K562 (cell line): ENCODE data around the gene CARD8. TPM values are rescaled to one million over a fixed set of nuclear protein-coding genes. Genes with fewer than 3 reads are reported as not detected.

Experiments
- ARID1B ChIP-seq: fragments of 450-650 bp; IDR thresholded peaks from 2 replicates; pipeline ENCODE4 v1.6.1; 2016; ENCODE audit warnings: antibody characterized with exemption, mild to moderate bottlenecking, inconsistent platforms
- CBFA2T3 ChIP-seq: fragments of 450-650 bp; IDR thresholded peaks from 2 replicates; pipeline ENCODE4 v1.6.1; 2017
- CBX1 ChIP-seq: sonication (generic); IDR thresholded peaks from 2 replicates; pipeline ENCODE4 v1.6.1; 2016; ENCODE audit warnings: antibody characterized with exemption, low read depth, mild to moderate bottlenecking
- CREB3L1 ChIP-seq: fragments of 450-650 bp; IDR thresholded peaks from 2 replicates; pipeline ENCODE4 v1.6.1; 2014; ENCODE audit warnings: low read depth, mild to moderate bottlenecking, moderate library complexity, borderline replicate concordance
- CSDE1 ChIP-seq, 2 experiments: fragments of 450-650 bp; IDR thresholded peaks; 2 replicates each; pipeline ENCODE4 v1.6.1; 2016; ENCODE audit warnings: mild to moderate bottlenecking in 1 of 2
- DMBX1 ChIP-seq: fragments of 250-450 bp; sonication (Bioruptor Pico); IDR thresholded peaks from 2 replicates; pipeline ENCODE4 v1.8.0; 2022; ENCODE audit warnings: inconsistent platforms, mild to moderate bottlenecking, moderate library complexity, borderline replicate concordance
- ETV6 ChIP-seq, 3 experiments: fragments of 150-350 bp in 1 of 3; sonication (generic) in 1 of 3; formaldehyde crosslinking in 1 of 3; IDR thresholded peaks; 2 replicates each; pipeline versions ENCODE4 v1.6.1 to v1.8.0; 2014 to 2022; ENCODE audit warnings: borderline replicate concordance in 2 of 3, low read depth in 2 of 3, antibody characterized with exemption in 1 of 3, low read length in 1 of 3, mild to moderate bottlenecking in 1 of 3, missing genetic modification reagents in 1 of 3
- HDAC3 ChIP-seq: fragments of 450-650 bp; IDR thresholded peaks from 2 replicates; pipeline ENCODE4 v1.6.1; 2018; ENCODE audit warnings: borderline replicate concordance, mild to moderate bottlenecking, moderate library complexity; ENCODE audit not compliant: partially characterized antibody
- HNRNPUL1 ChIP-seq: fragments of 200-400 bp; formaldehyde crosslinking; IDR thresholded peaks from 2 replicates; pipeline ENCODE4 v1.6.1; 2017; ENCODE audit warnings: low read length
- MCM7 ChIP-seq, 2 experiments: fragments of 450-650 bp; IDR thresholded peaks; 2 replicates each; pipeline ENCODE4 v1.6.1; 2016 to 2018
- MTA1 ChIP-seq: fragments of 450-650 bp; IDR thresholded peaks from 2 replicates; pipeline ENCODE4 v1.6.1; 2017; ENCODE audit warnings: borderline replicate concordance
- NFE2 ChIP-seq: IDR thresholded peaks from 2 replicates; pipeline ENCODE4 v1.6.1; 2014; ENCODE audit warnings: antibody characterized with exemption, low read depth
- PHF20 ChIP-seq: fragments of 450-650 bp; IDR thresholded peaks from 2 replicates; pipeline ENCODE4 v1.6.1; 2018; ENCODE audit not compliant: partially characterized antibody
- RBM17 ChIP-seq: fragments of 200-400 bp; formaldehyde crosslinking; IDR thresholded peaks from 2 replicates; pipeline ENCODE4 v1.6.1; 2017; ENCODE audit warnings: low read depth, mild to moderate bottlenecking, low read length, borderline replicate concordance
- RNF2 ChIP-seq: sonication (generic); IDR thresholded peaks from 2 replicates; pipeline ENCODE4 v1.6.1; 2016
- SRSF7 ChIP-seq: fragments of 200-400 bp; formaldehyde crosslinking; optimal IDR thresholded peaks from 2 replicates; pipeline ENCODE3; 2017; ENCODE audit warnings: mild to moderate bottlenecking, low read depth, low read length
- TBL1XR1 ChIP-seq, 2 experiments: IDR thresholded peaks; 2 replicates each; pipeline ENCODE4 v1.6.1; 2012; ENCODE audit warnings: improper control_type of control experiment in 2 of 2, low read length in 2 of 2, mild to moderate bottlenecking in 1 of 2
- ZFPM2 ChIP-seq: fragments of 250-450 bp; sonication (Bioruptor Pico); IDR thresholded peaks from 2 replicates; pipeline ENCODE4 v1.5.1; 2022; ENCODE audit warnings: mild to moderate bottlenecking
- ZNF184 ChIP-seq: sonication (generic); formaldehyde crosslinking; IDR thresholded peaks from 2 replicates; pipeline ENCODE4 v1.5.0; 2020; ENCODE audit warnings: missing genetic modification reagents
- ZNF23 ChIP-seq: fragments of 250-450 bp; sonication (Bioruptor Pico); IDR thresholded peaks from 2 replicates; pipeline ENCODE4 v1.4.0; 2020; ENCODE audit warnings: mild to moderate bottlenecking
- ZNF253 ChIP-seq: fragments of 250-450 bp; sonication (Bioruptor Pico); conservative IDR thresholded peaks from 2 replicates; pipeline ENCODE4 v1.6.1; 2021; ENCODE audit warnings: mild to moderate bottlenecking
- ZNF445 ChIP-seq: fragments of 250-450 bp; sonication (Bioruptor Pico); IDR thresholded peaks from 2 replicates; pipeline ENCODE4 v1.4.0; 2020; ENCODE audit warnings: low read depth, mild to moderate bottlenecking, moderate library complexity
- ZNF76 ChIP-seq: fragments of 250-450 bp; sonication (Bioruptor Pico); IDR thresholded peaks from 2 replicates; pipeline ENCODE4 v1.4.0; 2020; ENCODE audit warnings: mild to moderate bottlenecking, moderate library complexity, borderline replicate concordance
- polyA plus RNA-seq, 8 experiments: library from polyadenylated mRNA; depleted of rRNA in 4 of 8; stranded (reverse) in 5 of 8; unstranded in 3 of 8; fragments of >200 nt; fragmentation: Nextera tagmentation in 2 of 8; fragmentation: Illumina TruSeq in 1 of 8; extraction: Ambion mirVana in 2 of 8; extraction: Trizol in 1 of 8; gene quantifications; 2 replicates each; pipeline versions ENCODE4 v1.2.1 to v1.2.3, GENCODE V29; 2011 to 2014; ENCODE audit warnings: inconsistent platforms in 1 of 8, missing spikeins in 1 of 8
- total RNA-seq, 7 experiments: library from RNA; depleted of rRNA in 6 of 7; stranded (reverse); fragments of >200 nt in 6 of 7; fragmentation: Illumina TruSeq in 2 of 7; extraction: Trizol in 2 of 7; gene quantifications; 2 replicates each; pipeline versions ENCODE4 v1.2.1 to v1.2.3, GENCODE V29; 2011 to 2021; ENCODE audit warnings: low replicate concordance in 1 of 7
- TF ChIP-seq, protein P1 (sequence below): sonication (generic); formaldehyde crosslinking; IDR thresholded peaks from 2 replicates; pipeline ENCODE4 v1.8.0; 2022; ENCODE audit warnings: missing genetic modification reagents, mild to moderate bottlenecking, moderate library complexity, borderline replicate concordance
- TF ChIP-seq, protein P2 (sequence below), 2 experiments: IDR thresholded peaks; 2 replicates each; pipeline ENCODE4 v1.6.1; 2011; ENCODE audit warnings: borderline replicate concordance in 1 of 2, control low read depth in 1 of 2, low read depth in 1 of 2, low read length in 1 of 2, mild to moderate bottlenecking in 1 of 2, mixed read lengths in 1 of 2, moderate library complexity in 1 of 2; ENCODE audit not compliant: insufficient read depth in 1 of 2, insufficient read length in 1 of 2, poor library complexity in 1 of 2, severe bottlenecking in 1 of 2; ENCODE audit errors: extremely low read depth in 1 of 2
- TF ChIP-seq, protein P3 (sequence below): fragments of 250-450 bp; sonication (Bioruptor Pico); IDR thresholded peaks from 2 replicates; pipeline ENCODE4 v1.5.0; 2022; ENCODE audit warnings: mild to moderate bottlenecking

The CARD8 gene
- total and polyA plus RNA-seq, 9 of the 15 experiments (the other 6 are each of a cell fraction or from before 2014, with no cell fraction given) = 11.5 to 26.4 (median 20.8) TPM

GRCh38 chr19:48252609-48253008 is 3.1 kb downstream of the CARD8 start (continued):
- TF ChIP-seq ZNF76 (CRISPR knock-in tag) = no peak
- no peak for TF ChIP-seq NFE2
- TF ChIP-seq MCM7 (IDR thresholded peaks at IDR 0.05) = no peak
- TF ChIP-seq, protein P1, sequence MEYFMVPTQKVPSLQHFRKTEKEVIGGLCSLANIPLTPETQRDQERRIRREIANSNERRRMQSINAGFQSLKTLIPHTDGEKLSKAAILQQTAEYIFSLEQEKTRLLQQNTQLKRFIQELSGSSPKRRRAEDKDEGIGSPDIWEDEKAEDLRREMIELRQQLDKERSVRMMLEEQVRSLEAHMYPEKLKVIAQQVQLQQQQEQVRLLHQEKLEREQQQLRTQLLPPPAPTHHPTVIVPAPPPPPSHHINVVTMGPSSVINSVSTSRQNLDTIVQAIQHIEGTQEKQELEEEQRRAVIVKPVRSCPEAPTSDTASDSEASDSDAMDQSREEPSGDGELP (CRISPR knock-in tag) = no peak
- TF ChIP-seq, protein P2, sequence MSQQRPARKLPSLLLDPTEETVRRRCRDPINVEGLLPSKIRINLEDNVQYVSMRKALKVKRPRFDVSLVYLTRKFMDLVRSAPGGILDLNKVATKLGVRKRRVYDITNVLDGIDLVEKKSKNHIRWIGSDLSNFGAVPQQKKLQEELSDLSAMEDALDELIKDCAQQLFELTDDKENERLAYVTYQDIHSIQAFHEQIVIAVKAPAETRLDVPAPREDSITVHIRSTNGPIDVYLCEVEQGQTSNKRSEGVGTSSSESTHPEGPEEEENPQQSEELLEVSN (IDR thresholded peaks at IDR 0.05; ENCODE audit: borderline replicate concordance in 1 of 2, extremely low read depth in 1 of 2, insufficient read depth in 1 of 2, insufficient read length in 1 of 2, low read depth in 1 of 2, low read length in 1 of 2, poor library complexity in 1 of 2, severe bottlenecking in 1 of 2) = no peak
- TF ChIP-seq RBM17 = no peak
- TF ChIP-seq ZNF184 (CRISPR knock-in tag) = no peak
- no peak for TF ChIP-seq DMBX1 (CRISPR knock-in tag)
- TF ChIP-seq ZFPM2 (CRISPR knock-in tag) = no peak
- TF ChIP-seq HDAC3 = no peak
- TF ChIP-seq ZNF253 (CRISPR knock-in tag) = no peak
- TF ChIP-seq CSDE1 (IDR thresholded peaks at IDR 0.05) = no peak
- no peak for TF ChIP-seq MTA1
- no peak for TF ChIP-seq HNRNPUL1
- peak; percentile 67 for TF ChIP-seq ARID1B
- no peak for TF ChIP-seq TBL1XR1 (IDR thresholded peaks at IDR 0.05; ENCODE audit: low read length in 2 of 2)
- TF ChIP-seq CBX1 = no peak
- no peak for TF ChIP-seq ETV6 (IDR thresholded peaks at IDR 0.05; ENCODE audit: borderline replicate concordance in 1 of 2, low read depth in 2 of 2, low read length in 1 of 2)
- TF ChIP-seq ETV6 (CRISPR knock-in tag; IDR thresholded peaks at IDR 0.05; ENCODE audit: borderline replicate concordance) = no peak
- TF ChIP-seq, protein P3, sequence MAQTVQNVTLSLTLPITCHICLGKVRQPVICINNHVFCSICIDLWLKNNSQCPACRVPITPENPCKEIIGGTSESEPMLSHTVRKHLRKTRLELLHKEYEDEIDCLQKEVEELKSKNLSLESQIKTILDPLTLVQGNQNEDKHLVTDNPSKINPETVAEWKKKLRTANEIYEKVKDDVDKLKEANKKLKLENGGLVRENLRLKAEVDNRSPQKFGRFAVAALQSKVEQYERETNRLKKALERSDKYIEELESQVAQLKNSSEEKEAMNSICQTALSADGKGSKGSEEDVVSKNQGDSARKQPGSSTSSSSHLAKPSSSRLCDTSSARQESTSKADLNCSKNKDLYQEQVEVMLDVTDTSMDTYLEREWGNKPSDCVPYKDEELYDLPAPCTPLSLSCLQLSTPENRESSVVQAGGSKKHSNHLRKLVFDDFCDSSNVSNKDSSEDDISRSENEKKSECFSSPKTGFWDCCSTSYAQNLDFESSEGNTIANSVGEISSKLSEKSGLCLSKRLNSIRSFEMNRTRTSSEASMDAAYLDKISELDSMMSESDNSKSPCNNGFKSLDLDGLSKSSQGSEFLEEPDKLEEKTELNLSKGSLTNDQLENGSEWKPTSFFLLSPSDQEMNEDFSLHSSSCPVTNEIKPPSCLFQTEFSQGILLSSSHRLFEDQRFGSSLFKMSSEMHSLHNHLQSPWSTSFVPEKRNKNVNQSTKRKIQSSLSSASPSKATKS (CRISPR knock-in tag) = no peak
- no peak for TF ChIP-seq SRSF7
- TF ChIP-seq PHF20 = no peak
- 0 out of 2 replicates have a peak, but pooled peaks have one; percentile 20 for TF ChIP-seq CBFA2T3
- TF ChIP-seq RNF2 = no peak
- TF ChIP-seq CREB3L1 = no peak
- no peak for TF ChIP-seq ZNF23 (CRISPR knock-in tag)
- no peak for TF ChIP-seq ZNF445
